Measurements from ENCODE around the gene JMJD7. TPM values are rescaled to one million over a fixed set of nuclear protein-coding genes. Genes with fewer than 3 reads are reported as not detected.

Gene JMJD7
- total RNA-seq, 2 experiments from 2014 or later: 35.6 to 38.4 TPM

DNA sequence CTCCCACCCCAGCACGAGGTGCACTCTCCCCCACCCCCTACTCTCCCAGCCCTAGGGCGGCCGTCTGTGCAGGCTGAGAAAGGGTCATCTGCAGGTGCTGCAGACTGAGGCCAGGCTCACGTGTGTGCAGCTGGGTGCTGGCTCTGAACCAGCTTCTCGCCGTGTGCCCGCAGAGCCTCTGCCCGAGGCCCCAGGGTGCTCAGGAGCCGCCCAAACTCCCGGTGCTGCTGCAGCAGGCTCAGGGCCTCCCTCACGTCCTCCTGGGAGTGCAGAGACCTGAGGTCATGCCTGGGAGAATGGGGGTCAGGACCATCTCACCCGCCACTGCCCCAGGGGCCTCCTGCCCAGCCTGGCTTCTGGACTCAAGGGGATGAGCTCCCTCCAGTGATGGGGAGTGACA is 48.8 kb downstream of the JMJD7 start:
- Mint-ChIP-seq H3K27ac (no peak overlapping the region), H3K36me3 (ENCODE audit: low read depth) (no peaks in the 10 kb centered on the region), H3K27me3 (peaks cover 12% of the 10 kb centered on the region), H3K4me1 (ENCODE audit: low read depth) (peaks cover 6% of the 10 kb centered on the region), H3K4me3 (no peak overlapping the region), H3K9me3 (no peaks in the 10 kb centered on the region)
- DNase-seq (no peak), ATAC-seq (ENCODE audit: poor library complexity) (no peak)
- ChIA-PET POLR2A (no interaction called here), CTCF (no interaction called here)
- TF ChIP-seq, protein P1, sequence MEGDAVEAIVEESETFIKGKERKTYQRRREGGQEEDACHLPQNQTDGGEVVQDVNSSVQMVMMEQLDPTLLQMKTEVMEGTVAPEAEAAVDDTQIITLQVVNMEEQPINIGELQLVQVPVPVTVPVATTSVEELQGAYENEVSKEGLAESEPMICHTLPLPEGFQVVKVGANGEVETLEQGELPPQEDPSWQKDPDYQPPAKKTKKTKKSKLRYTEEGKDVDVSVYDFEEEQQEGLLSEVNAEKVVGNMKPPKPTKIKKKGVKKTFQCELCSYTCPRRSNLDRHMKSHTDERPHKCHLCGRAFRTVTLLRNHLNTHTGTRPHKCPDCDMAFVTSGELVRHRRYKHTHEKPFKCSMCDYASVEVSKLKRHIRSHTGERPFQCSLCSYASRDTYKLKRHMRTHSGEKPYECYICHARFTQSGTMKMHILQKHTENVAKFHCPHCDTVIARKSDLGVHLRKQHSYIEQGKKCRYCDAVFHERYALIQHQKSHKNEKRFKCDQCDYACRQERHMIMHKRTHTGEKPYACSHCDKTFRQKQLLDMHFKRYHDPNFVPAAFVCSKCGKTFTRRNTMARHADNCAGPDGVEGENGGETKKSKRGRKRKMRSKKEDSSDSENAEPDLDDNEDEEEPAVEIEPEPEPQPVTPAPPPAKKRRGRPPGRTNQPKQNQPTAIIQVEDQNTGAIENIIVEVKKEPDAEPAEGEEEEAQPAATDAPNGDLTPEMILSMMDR (IDR thresholded peaks at IDR 0.05): no peak
- intact Hi-C loops (cut with DNase I, micrococcal nuclease): no loop called here
- H3K27me3 ChIP-seq (ENCODE audit: control insufficient read depth in 1 of 2, insufficient read depth in 2 of 2, low read length in 2 of 2): peaks cover 0 to 5% of the 10 kb centered on the region in 2 experiments
- H3K27ac ChIP-seq (ENCODE audit: low read depth in 1 of 2, low read length in 2 of 2): no peak overlapping the region
- no peaks in the 10 kb centered on the region for H3K9me3 ChIP-seq (ENCODE audit: control insufficient read depth in 1 of 2, insufficient read depth in 1 of 2, low read length in 2 of 2)
- peaks cover 3% of the 10 kb centered on the region for H3K4me1 ChIP-seq (ENCODE audit: insufficient read depth, low read length)
- H3K4me3 ChIP-seq (ENCODE audit: low read length): no peak overlapping the region
- no peaks in the 10 kb centered on the region for H3K36me3 ChIP-seq (ENCODE audit: insufficient read depth, low read length)

- TF ChIP-seq, protein P1 (IDR thresholded peaks at IDR 0.05): no peak
- no peaks in the 10 kb centered on the region for H3K9me3 Mint-ChIP-seq
- H3K27me3 ChIP-seq (ENCODE audit: control insufficient read depth in 1 of 2, insufficient read depth in 2 of 2, low read length in 2 of 2): peaks cover 0 to 12% of the 10 kb centered on the region in 2 experiments
- no peak overlapping the region for H3K27ac Mint-ChIP-seq
- no peak overlapping the region for H3K4me3 Mint-ChIP-seq
- no peaks in the 10 kb centered on the region for H3K36me3 Mint-ChIP-seq (ENCODE audit: low read depth)
- H3K4me3 ChIP-seq (ENCODE audit: low read length): no peak overlapping the region
- DNase-seq (no peak), ATAC-seq (ENCODE audit: poor library complexity) (no peak)
- H3K36me3 ChIP-seq (ENCODE audit: insufficient read depth, low read length): no peaks in the 10 kb centered on the region
- H3K4me1 ChIP-seq (ENCODE audit: insufficient read depth, low read length): peaks cover 9% of the 10 kb centered on the region
- H3K27ac ChIP-seq (ENCODE audit: low read depth in 1 of 2, low read length in 2 of 2): no peak overlapping the region
- H3K4me1 Mint-ChIP-seq (ENCODE audit: low read depth): peaks cover 6% of the 10 kb centered on the region
- peaks cover 12% of the 10 kb centered on the region for H3K27me3 Mint-ChIP-seq
- ChIA-PET POLR2A (no interaction called here), CTCF (no interaction called here)
- intact Hi-C loops (cut with DNase I, micrococcal nuclease): no loop called here
- H3K9me3 ChIP-seq (ENCODE audit: control insufficient read depth in 1 of 2, insufficient read depth in 1 of 2, low read length in 2 of 2): no peaks in the 10 kb centered on the region
Measured at GRCh38 chr15:41877631-41878354, 49.9 kb downstream of the JMJD7 start.

GRCh38 chr15:41878355-41878699 is 50.4 kb downstream of the JMJD7 start:
- H3K27me3 ChIP-seq (ENCODE audit: control insufficient read depth in 1 of 2, insufficient read depth in 2 of 2, low read length in 2 of 2): peaks cover 0 to 12% of the 10 kb centered on the region in 2 experiments
- ATAC-seq (ENCODE audit: poor library complexity) (no peak), DNase-seq (no peak)
- no peaks in the 10 kb centered on the region for H3K9me3 ChIP-seq (ENCODE audit: control insufficient read depth in 1 of 2, insufficient read depth in 1 of 2, low read length in 2 of 2)
- Mint-ChIP-seq H3K27me3 (peaks cover 12% of the 10 kb centered on the region), H3K9me3 (no peaks in the 10 kb centered on the region), H3K4me3 (no peak overlapping the region), H3K27ac (no peak overlapping the region), H3K36me3 (ENCODE audit: low read depth) (no peaks in the 10 kb centered on the region), H3K4me1 (ENCODE audit: low read depth) (peaks cover 6% of the 10 kb centered on the region)
- intact Hi-C loops (cut with DNase I, micrococcal nuclease): no loop called here
- TF ChIP-seq, protein P1 (IDR thresholded peaks at IDR 0.05): no peak
- H3K4me3 ChIP-seq (ENCODE audit: low read length): no peak overlapping the region
- H3K27ac ChIP-seq (ENCODE audit: low read depth in 1 of 2, low read length in 2 of 2): no peak overlapping the region
- ChIA-PET POLR2A (no interaction called here), CTCF (no interaction called here)
- H3K36me3 ChIP-seq (ENCODE audit: insufficient read depth, low read length): no peaks in the 10 kb centered on the region
- H3K4me1 ChIP-seq (ENCODE audit: insufficient read depth, low read length): peaks cover 9% of the 10 kb centered on the region

Measured in CD4-positive, alpha-beta T cell (primary cell).